H1 (cell line): ENCODE data around the gene VSIG10L2. TPM values are rescaled to one million over a fixed set of nuclear protein-coding genes. Genes with fewer than 3 reads are reported as not detected.
A peak's percentile ranks its signal among the peaks of the same experiment; 100 is the strongest.

Experiments used
- CTCF ChIA-PET: fragments of 300-600 bp; sonication (Branson Sonifier 250); formaldehyde crosslinking; loops from one replicate; lab custom pipeline; 2021; ENCODE audit not compliant: partially characterized antibody; lab: Charles Lee
- POLR2A ChIA-PET: fragments of 300-600 bp; sonication (Branson Sonifier 250); formaldehyde crosslinking; loops from one replicate; lab custom pipeline; 2021; ENCODE audit warnings: inconsistent platforms; ENCODE audit not compliant: partially characterized antibody; lab: Charles Lee
- DNase-seq, 2 experiments: peaks; one replicate each; pipeline versions ENCODE4 v3.0.0 to v3.0.0-alpha.2; 2010 to 2022; ENCODE audit warnings: low spot score in 2 of 2, low read depth in 1 of 2, mixed read lengths in 1 of 2
- FAIRE-seq: peaks from 2 replicates; lab custom pipeline; 2011; peaks lifted over from hg19 to GRCh38; lab: Jason Lieb, UNC
- H2AFZ ChIP-seq: 2 replicates; pipeline ENCODE4 v1.8.1; 2012; ENCODE audit warnings: low read length, inconsistent platforms
- H2AK5ac ChIP-seq: 2 replicates; pipeline ENCODE4 v1.6.1; 2013; ENCODE audit warnings: low read depth, low read length
- H2BK120ac ChIP-seq: replicated peaks from 2 replicates; pipeline ENCODE3; 2013; ENCODE audit warnings: low read depth, low read length, inconsistent platforms
- H2BK12ac ChIP-seq: 2 replicates; pipeline ENCODE4 v1.6.1; 2013; ENCODE audit warnings: low read depth, low read length
- H2BK15ac ChIP-seq: 2 replicates; pipeline ENCODE4 v1.6.1; 2013; ENCODE audit warnings: low read length
- H2BK20ac ChIP-seq: 2 replicates; pipeline ENCODE4 v1.6.1; 2013; ENCODE audit warnings: low read length
- H2BK5ac ChIP-seq: 2 replicates; pipeline ENCODE4 v1.6.1; 2013; ENCODE audit warnings: low read depth, low read length
- H3K14ac ChIP-seq: 2 replicates; pipeline ENCODE4 v1.6.1; 2013; ENCODE audit warnings: inconsistent platforms; ENCODE audit not compliant: insufficient read length
- H3K18ac ChIP-seq: 2 replicates; pipeline ENCODE4 v1.6.1; 2013; ENCODE audit warnings: low read length; ENCODE audit errors: extremely low read depth
- H3K23ac ChIP-seq: 2 replicates; pipeline ENCODE4 v1.6.1; 2013; ENCODE audit warnings: inconsistent platforms; ENCODE audit not compliant: insufficient read length
- H3K23me2 ChIP-seq: 2 replicates; pipeline ENCODE4 v1.6.1; 2013; ENCODE audit warnings: low read depth, low read length
- H3K27ac ChIP-seq: 2 replicates; pipeline ENCODE4 v1.6.1; 2011; ENCODE audit warnings: low read depth, low read length, inconsistent platforms
- H3K27me3 ChIP-seq, 4 experiments: replicated peaks in 1 of 4; 1 replicate in 1 of 4; 2 replicates in 3 of 4; pipeline versions ENCODE4 v1.6.1 to v1.8.1; 2011 to 2013; ENCODE audit warnings: low read length in 3 of 4, mild to moderate bottlenecking in 3 of 4, inconsistent platforms in 2 of 4, mixed read lengths in 2 of 4, moderate library complexity in 1 of 4; ENCODE audit not compliant: control insufficient read depth in 3 of 4, insufficient read depth in 3 of 4; ENCODE audit errors: extremely low read depth in 1 of 4
- H3K36me3 ChIP-seq, 4 experiments: 2 replicates each; pipeline versions ENCODE4 v1.6.1 to v1.8.1; 2011 to 2013; ENCODE audit warnings: mild to moderate bottlenecking in 4 of 4, low read length in 3 of 4, moderate library complexity in 2 of 4, control low read depth in 1 of 4, inconsistent platforms in 1 of 4; ENCODE audit not compliant: insufficient read depth in 4 of 4, control insufficient read depth in 2 of 4
- H3K4ac ChIP-seq: replicated peaks from 2 replicates; pipeline ENCODE3; 2013; ENCODE audit warnings: low read length, low read depth, mixed read lengths, inconsistent platforms; ENCODE audit not compliant: insufficient read length
- H3K4me1 ChIP-seq, 4 experiments: replicated peaks in 1 of 4; 1 replicate in 1 of 4; 2 replicates in 3 of 4; pipeline versions ENCODE4 v1.6.1 to v1.8.1; 2011 to 2013; ENCODE audit warnings: low read length in 3 of 4, inconsistent platforms in 2 of 4, mixed read lengths in 1 of 4; ENCODE audit not compliant: insufficient read depth in 4 of 4, control insufficient read depth in 3 of 4
- H3K4me2 ChIP-seq, 2 experiments: 2 replicates each; pipeline versions ENCODE4 v1.6.1 to v1.8.1; 2011 to 2013; ENCODE audit warnings: low read depth in 2 of 2, low read length in 2 of 2, control low read depth in 1 of 2, inconsistent platforms in 1 of 2, mild to moderate bottlenecking in 1 of 2; ENCODE audit not compliant: insufficient read depth in 1 of 2
- H3K4me3 ChIP-seq, 4 experiments: fragments of 200-600, 300-600 bp in 1 of 4; sonication (generic), shearing (Covaris generic), sonication (Bioruptor Twin) in 1 of 4; 2 replicates each; pipeline versions ENCODE4 v1.5.1 to v1.8.1; 2011 to 2016; ENCODE audit warnings: low read length in 4 of 4, low read depth in 3 of 4, control low read depth in 2 of 4, inconsistent platforms in 2 of 4, mild to moderate bottlenecking in 2 of 4, mixed read lengths in 1 of 4, moderate library complexity in 1 of 4; ENCODE audit not compliant: insufficient read depth in 2 of 4; ENCODE audit errors: extremely low read depth in 1 of 4
- H3K56ac ChIP-seq: replicated peaks from 2 replicates; pipeline ENCODE3; 2013; ENCODE audit warnings: low read depth, mild to moderate bottlenecking, mixed read lengths, low read length, inconsistent platforms; ENCODE audit not compliant: insufficient read length
- H3K79me1 ChIP-seq: 2 replicates; pipeline ENCODE4 v1.6.1; 2013; ENCODE audit warnings: low read depth, low read length, control low read depth
- H3K79me2 ChIP-seq, 2 experiments: 2 replicates each; pipeline versions ENCODE4 v1.6.1 to v1.8.1; 2012 to 2013; ENCODE audit warnings: low read length in 2 of 2, mild to moderate bottlenecking in 2 of 2, inconsistent platforms in 1 of 2; ENCODE audit not compliant: insufficient read depth in 2 of 2, control insufficient read depth in 1 of 2
- H3K9ac ChIP-seq, 4 experiments: replicated peaks in 1 of 4; 1 replicate in 1 of 4; 2 replicates in 3 of 4; pipeline versions ENCODE4 v1.6.1 to v1.8.1; 2011 to 2013; ENCODE audit warnings: low read depth in 3 of 4, low read length in 3 of 4, control low read depth in 2 of 4, mild to moderate bottlenecking in 2 of 4, moderate library complexity in 2 of 4, inconsistent platforms in 1 of 4; ENCODE audit errors: extremely low read depth in 1 of 4
- H3K9me3 ChIP-seq, 2 experiments: 2 replicates each; pipeline versions ENCODE4 v1.6.1 to v1.8.1; 2012 to 2013; ENCODE audit warnings: mild to moderate bottlenecking in 2 of 2, moderate library complexity in 2 of 2, control low read depth in 1 of 2, inconsistent platforms in 1 of 2, low read depth in 1 of 2, low read length in 1 of 2, mixed read lengths in 1 of 2; ENCODE audit not compliant: insufficient read depth in 2 of 2
- H4K20me1 ChIP-seq, 2 experiments: replicated peaks in 1 of 2; 2 replicates each; pipeline versions ENCODE3 to v1.8.1; 2011 to 2013; ENCODE audit warnings: inconsistent platforms in 2 of 2, low read length in 2 of 2, mild to moderate bottlenecking in 1 of 2; ENCODE audit not compliant: insufficient read depth in 2 of 2, control insufficient read depth in 1 of 2
- H4K5ac ChIP-seq: 2 replicates; pipeline ENCODE4 v1.6.1; 2013; ENCODE audit warnings: low read length, low read depth, mixed read lengths, inconsistent platforms; ENCODE audit not compliant: insufficient read length
- H4K8ac ChIP-seq: 2 replicates; pipeline ENCODE4 v1.8.0; 2013; ENCODE audit warnings: mild to moderate bottlenecking, moderate library complexity, low read length, inconsistent platforms; ENCODE audit not compliant: insufficient read depth; ENCODE audit errors: extremely low read depth
- H4K91ac ChIP-seq: replicated peaks from 2 replicates; pipeline ENCODE3; 2013; ENCODE audit warnings: low read length, mixed read lengths, inconsistent platforms; ENCODE audit not compliant: insufficient read length
- SP1 ChIP-seq: IDR thresholded peaks from 2 replicates; pipeline ENCODE4 v1.6.1; 2011; ENCODE audit warnings: low read depth, low read length
- WGBS, 2 experiments: shearing (Covaris generic) in 1 of 2; methylation state at CpG; one replicate each; pipeline versions ENCODE4 v1.1.6 to v1.1.7; 2013 to 2015; ENCODE audit warnings: low lambda C conversion rate in 2 of 2, mixed read lengths in 2 of 2, inconsistent platforms in 1 of 2, low coverage in 1 of 2, missing lambda C conversion rate in 1 of 2; ENCODE audit not compliant: insufficient replicate concordance in 2 of 2, insufficient coverage in 1 of 2, insufficient read length in 1 of 2; ENCODE audit errors: extremely low coverage in 1 of 2, missing lambda C conversion rate in 1 of 2; 5-methylcytosine and 5-hydroxymethylcytosine counted together
- polyA plus RNA-seq, 7 experiments: library from polyadenylated mRNA; depleted of rRNA in 3 of 7; stranded (reverse) in 5 of 7; unstranded in 2 of 7; fragments of >200 nt in 5 of 7; fragments of 200-250 nt in 2 of 7; gene quantifications; 1 replicate in 5 of 7; 2 replicates in 1 of 7; 4 replicates in 1 of 7; pipeline versions ENCODE4 v1.2.1 to v1.2.3, GENCODE V29; 2011 to 2013; ENCODE audit warnings: missing spikeins in 2 of 7, mixed read lengths in 2 of 7
- total RNA-seq: library from RNA; stranded (reverse); fragmentation: NEBNext Ultra II Directional; extraction: Animal tissue kit (Norgen Biotek cat#: 25700); gene quantifications from 2 replicates; pipeline ENCODE4 v1.2.1, GENCODE V29; 2021

The VSIG10L2 gene
- total and polyA plus RNA-seq, 2 of the 8 experiments (the other 6 are each of a cell fraction or from before 2014, with no cell fraction given), result not detected

DNA sequence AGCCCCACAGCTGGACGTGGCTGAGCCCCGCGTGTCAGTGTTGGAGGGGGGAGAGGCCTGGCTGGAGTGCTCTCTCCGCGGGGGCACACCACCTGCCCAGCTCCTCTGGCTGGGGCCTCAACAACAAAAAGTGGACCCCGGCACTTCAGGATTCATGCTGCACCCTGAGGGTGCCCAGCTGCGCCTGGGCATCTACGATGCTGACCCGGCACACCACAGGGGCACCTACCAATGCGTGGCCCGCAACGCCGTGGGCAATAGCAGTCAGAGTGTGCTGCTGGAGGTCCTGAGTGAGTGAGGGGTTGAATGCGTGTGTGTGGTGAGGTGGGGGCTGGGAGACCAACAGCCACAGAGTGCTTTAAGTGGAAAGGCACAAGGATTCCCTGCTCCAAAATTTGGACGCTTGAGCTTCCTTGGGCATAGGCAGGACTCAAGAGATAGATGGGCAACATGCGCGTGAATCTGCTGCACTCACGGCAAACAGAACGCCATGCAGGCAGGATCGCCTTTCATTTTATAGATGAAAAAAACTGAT lies 7.6 kb downstream of the VSIG10L2 start:
- no peak overlapping the region; the same call in 1 of the 2 replicates for H2BK5ac ChIP-seq
- H4K20me1 ChIP-seq, result no peaks in the 10 kb centered on the region
- H3K27ac ChIP-seq, result no peak overlapping the region
- no peaks in the 10 kb centered on the region; a peak in 1 of 8 replicates for H3K36me3 ChIP-seq
- CTCF ChIA-PET, result interaction anchor here (0.7 to 3.8 kb wide), 7 partner anchors 10 to 240 kb away, joined by 3 to 31 read pairs (median 3); no protein-coding TSS in a partner anchor
- H3K27me3 ChIP-seq, result no peaks in the 10 kb centered on the region
- no peaks in the 10 kb centered on the region for H3K79me1 ChIP-seq
- no peak for DNase-seq
- no peak for FAIRE-seq
- TF ChIP-seq SP1, result no peak
- H3K4me1 ChIP-seq, result peaks cover 0 to 2% (median 0%) of the 10 kb centered on the region in 4 experiments; a peak in 3 of 7 replicates
- no peaks in the 10 kb centered on the region for H3K79me2 ChIP-seq
- no peaks in the 10 kb centered on the region for H3K9me3 ChIP-seq
- peak overlapping the region; percentile 3; the same call in 1 of the 2 replicates for H4K8ac ChIP-seq
- no peak overlapping the region for H2BK12ac ChIP-seq
- no peak overlapping the region for H2BK120ac ChIP-seq
- WGBS, 2 experiments, result 87% methylated on average over 17 of the region's 20 CpGs; no CpG with 5 or more reads in 1 of the 2 experiments
- H2BK15ac ChIP-seq, result no peak overlapping the region
- no peaks in the 10 kb centered on the region for H3K23me2 ChIP-seq
- no peak overlapping the region for H3K23ac ChIP-seq
- no peak overlapping the region for H3K4ac ChIP-seq
- no peak overlapping the region for H3K4me3 ChIP-seq
- POLR2A ChIA-PET, result interaction anchor here (0.7 to 1.1 kb wide), 2 partner anchors 10 to 13 kb away, joined by 3 to 5 read pairs; no protein-coding TSS in a partner anchor
- no peak overlapping the region for H3K56ac ChIP-seq
- H3K14ac ChIP-seq, result no peak overlapping the region
- no peak overlapping the region for H2BK20ac ChIP-seq
- H4K5ac ChIP-seq, result no peak overlapping the region
- H2AK5ac ChIP-seq, result no peak overlapping the region
- no peak overlapping the region for H4K91ac ChIP-seq
- no peak overlapping the region for H3K9ac ChIP-seq
- H2AFZ ChIP-seq, result no peak overlapping the region
- no peak overlapping the region for H3K4me2 ChIP-seq
- H3K18ac ChIP-seq, result no peak overlapping the region
